ENCODE data around the gene ZNF726. TPM values are rescaled to one million over a fixed set of nuclear protein-coding genes. Genes with fewer than 3 reads are reported as not detected.

ZNF726 gene
- total RNA-seq, 2 donors from 2014 or later = 1.8 to 2.0 TPM

- H3K4me1 ChIP-seq = no peaks in the 10 kb centered on the region
- H3K9me3 ChIP-seq = peaks cover 0 to 11% (median 0%) of the 10 kb centered on the region in 3 donors
- H3K4me3 ChIP-seq = no peak overlapping the region
- ATAC-seq (no peak), DNase-seq (no peak)
- H3K36me3 ChIP-seq (replicated peaks in 1 of 2; ENCODE audit: insufficient read depth in 1 of 2, low read depth in 2 of 2) = no peaks in the 10 kb centered on the region
- no peaks in the 10 kb centered on the region for H3K27me3 ChIP-seq
- intact Hi-C loops (cut with DNase I) = no loop called here
- TF ChIP-seq CTCF (IDR thresholded peaks at IDR 0.05) (no peak), POLR2A (IDR thresholded peaks at IDR 0.05) (no peak)
- no peak overlapping the region for H3K27ac ChIP-seq
Measured at GRCh38 chr19:23908165-23908564, 6.5 kb upstream of the ZNF726 start.

GRCh38 chr19:23909222-23909621 lies 5.5 kb upstream of the ZNF726 start:
- Histone ChIP-seq H3K9me3 (peaks cover 0 to 6% (median 0%) of the 10 kb centered on the region in 3 donors), H3K27me3 (no peaks in the 10 kb centered on the region), H3K4me1 (no peaks in the 10 kb centered on the region), H3K4me3 (no peak overlapping the region), H3K27ac (no peak overlapping the region), H3K36me3 (replicated peaks in 1 of 2; ENCODE audit: insufficient read depth in 1 of 2, low read depth in 2 of 2) (no peaks in the 10 kb centered on the region)
- TF ChIP-seq CTCF (IDR thresholded peaks at IDR 0.05) = no peak
- no peak for TF ChIP-seq POLR2A (IDR thresholded peaks at IDR 0.05)
- no peak for DNase-seq
- intact Hi-C loops (cut with DNase I) = no loop called here
- no peak for ATAC-seq

- TF ChIP-seq CTCF (IDR thresholded peaks at IDR 0.05) (no peak), POLR2A (IDR thresholded peaks at IDR 0.05) (no peak)
- DNase-seq (no peak), ATAC-seq (no peak)
- Histone ChIP-seq H3K27me3 (no peaks in the 10 kb centered on the region), H3K9me3 (no peaks in the 10 kb centered on the region), H3K4me1 (no peaks in the 10 kb centered on the region), H3K4me3 (no peak overlapping the region), H3K27ac (no peak overlapping the region), H3K36me3 (replicated peaks in 1 of 2; ENCODE audit: insufficient read depth in 1 of 2, low read depth in 2 of 2) (no peaks in the 10 kb centered on the region)
- WGBS, 2 donors = 81 to 83% methylated on average over 11 of the region's 11 CpGs
- intact Hi-C loops (cut with DNase I) = no loop called here
Measured at GRCh38 chr19:23913931-23914330, 755 bp upstream of the ZNF726 start.

- no peaks in the 10 kb centered on the region for H3K9me3 ChIP-seq
- H3K27ac ChIP-seq = peak overlapping the region in 2 of 4 donors; percentile 17 to 50
- no peak for TF ChIP-seq CTCF (IDR thresholded peaks at IDR 0.05)
- TF ChIP-seq POLR2A (IDR thresholded peaks at IDR 0.05) = no peak
- no peak for ATAC-seq
- no peak for DNase-seq
- no peak overlapping the region for H3K4me3 ChIP-seq
- no peaks in the 10 kb centered on the region for H3K4me1 ChIP-seq
- H3K27me3 ChIP-seq = no peaks in the 10 kb centered on the region
- intact Hi-C loops (cut with DNase I) = no loop called here
- no peaks in the 10 kb centered on the region for H3K36me3 ChIP-seq (replicated peaks in 1 of 2; ENCODE audit: insufficient read depth in 1 of 2, low read depth in 2 of 2)
Measured at GRCh38 chr19:23916991-23917390, 2.3 kb downstream of the ZNF726 start.

GRCh38 chr19:23917856-23918255 lies 3.2 kb downstream of the ZNF726 start:
- H3K4me1 ChIP-seq = no peaks in the 10 kb centered on the region
- peak; percentile 91 for ATAC-seq
- H3K9me3 ChIP-seq = no peaks in the 10 kb centered on the region
- H3K36me3 ChIP-seq (replicated peaks in 1 of 2; ENCODE audit: insufficient read depth in 1 of 2, low read depth in 2 of 2) = no peaks in the 10 kb centered on the region
- 29 to 40% methylated on average over 5 of the region's 5 CpGs for WGBS, 2 donors
- peak in 2 of 3 donors; percentile 16 to 64 for TF ChIP-seq POLR2A (IDR thresholded peaks at IDR 0.05)
- TF ChIP-seq CTCF (IDR thresholded peaks at IDR 0.05) = no peak
- intact Hi-C loops (cut with DNase I) = no loop called here
- H3K4me3 ChIP-seq = no peak overlapping the region
- H3K27ac ChIP-seq = peak overlapping the region in 2 of 4 donors; percentile 34 to 50
- peak; percentile 41 to 59 (median 46) for DNase-seq
- no peaks in the 10 kb centered on the region for H3K27me3 ChIP-seq
